Kidney (tissue), 14 donors: Measurements from ENCODE around the gene AKNAD1. TPM values are rescaled to one million over a fixed set of nuclear protein-coding genes. Genes with fewer than 3 reads are reported as not detected.

ENCODE experiments used
- DNase-seq, 5 donors: peaks; one replicate each; pipeline ENCODE4 v3.0.0-alpha.2; 2013 to 2020
- FAIRE-seq: peaks from 2 replicates; lab custom pipeline; 2012; peaks lifted over from hg19 to GRCh38; lab: Jason Lieb, UNC
- H3K27ac ChIP-seq, 2 donors: one replicate each; pipeline ENCODE4 v1.7.0; 2013; ENCODE audit warnings: low read depth in 2 of 2, low read length in 2 of 2, inconsistent platforms in 1 of 2
- H3K27me3 ChIP-seq: one replicate; pipeline ENCODE4 v1.7.1; 2013; ENCODE audit warnings: low read length, inconsistent platforms; ENCODE audit not compliant: control insufficient read depth, insufficient read depth
- H3K36me3 ChIP-seq, 3 donors: one replicate each; pipeline versions ENCODE4 v1.7.0 to v1.7.1; 2013; ENCODE audit warnings: low read length in 3 of 3, control low read depth in 1 of 3, inconsistent platforms in 1 of 3; ENCODE audit not compliant: insufficient read depth in 3 of 3, control insufficient read depth in 2 of 3
- H3K4me1 ChIP-seq, 3 donors: one replicate each; pipeline versions ENCODE4 v1.7.0 to v1.7.1; 2013; ENCODE audit warnings: low read length in 3 of 3, inconsistent platforms in 1 of 3, low read depth in 1 of 3; ENCODE audit not compliant: control insufficient read depth in 2 of 3, insufficient read depth in 2 of 3
- H3K4me3 ChIP-seq, 3 donors: one replicate each; pipeline versions ENCODE4 v1.7.0 to v1.8.1; 2013; ENCODE audit warnings: low read length in 3 of 3, control low read depth in 1 of 3, inconsistent platforms in 1 of 3
- H3K9ac ChIP-seq, 3 donors: one replicate each; pipeline versions ENCODE4 v1.7.0 to v1.7.1; 2013; ENCODE audit warnings: low read length in 3 of 3, control low read depth in 1 of 3, inconsistent platforms in 1 of 3
- H3K9me3 ChIP-seq, 3 donors: one replicate each; pipeline versions ENCODE4 v1.7.0 to v1.7.1; 2013; ENCODE audit warnings: low read length in 3 of 3, control low read depth in 1 of 3, inconsistent platforms in 1 of 3; ENCODE audit not compliant: control insufficient read depth in 2 of 3, insufficient read depth in 1 of 3
- intact Hi-C: fragments of 100-400 bp; cut with DNase I; formaldehyde crosslinking; loops from one replicate; pipeline ENCODE4 v1.11.1; 2022
- polyA plus RNA-seq: library from polyadenylated mRNA; stranded (reverse); fragments of 350-450 nt; fragmentation: Illumina TruSeq; extraction: RNeasy Lipid Tissue Mini Kit (QIAGEN cat#74804); gene quantifications from one replicate; pipeline ENCODE4 v1.2.3, GENCODE V29; 2014; ENCODE audit warnings: low read depth, low replicate concordance; ENCODE audit not compliant: insufficient read depth
- total RNA-seq: library from RNA; stranded (reverse); fragmentation: NEBNext Ultra II Directional; extraction: Animal tissue kit (Norgen Biotek cat#: 25700); gene quantifications from one replicate; pipeline ENCODE4 v1.2.1, GENCODE V29; 2021
- TF ChIP-seq, protein P1 (sequence below): IDR thresholded peaks from 3 replicates; pipeline ENCODE4 v1.5.1; 2012; ENCODE audit warnings: mild to moderate bottlenecking, moderate library complexity, borderline replicate concordance; ENCODE audit not compliant: insufficient read depth; ENCODE audit errors: extremely low read depth
- donor health status: control.
- donor health status: control.
- donor health status: control.
- donor health status: control.
- donor health status: control.
- donor health status: DM: yes; HTN: yes; CAD: no.
- donor health status: Normal renal cell carcinoma (clear cell type).

The AKNAD1 gene
- total and polyA plus RNA-seq, 2 donors from 2014 or later: not detected

DNA sequence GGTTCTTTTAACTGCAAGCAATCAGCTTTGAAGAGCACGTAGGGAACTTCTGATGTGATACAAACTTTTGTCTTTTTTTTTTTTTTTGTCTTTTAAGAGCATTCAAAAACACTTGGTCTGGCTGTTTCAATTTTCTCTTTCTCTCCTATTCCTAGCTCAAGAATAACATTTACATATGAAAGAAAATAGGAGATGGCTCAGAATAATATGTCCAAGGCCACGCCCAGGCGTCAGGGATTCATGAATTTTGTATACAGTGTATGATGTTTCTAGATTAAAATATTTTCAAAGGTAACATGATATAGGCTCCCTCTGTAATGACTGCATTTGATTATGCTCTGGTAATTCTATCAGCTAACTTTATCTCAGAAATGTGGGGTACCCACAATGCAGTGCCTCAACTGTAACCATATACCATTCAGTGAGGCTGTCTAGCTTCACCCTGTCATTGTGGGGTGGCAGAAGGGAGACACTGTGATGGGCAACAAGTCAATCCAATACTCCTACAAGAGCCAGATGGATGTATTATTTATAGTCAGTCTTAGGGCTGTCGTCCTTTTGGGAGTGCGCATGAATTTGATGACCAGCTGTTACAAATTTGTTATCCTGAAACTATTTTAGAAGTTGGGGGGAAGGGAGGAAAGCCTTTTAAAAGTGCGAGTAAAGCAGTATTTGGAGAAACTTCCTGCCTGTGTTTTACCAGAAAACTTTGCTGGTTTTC, 1.5 kb upstream of the AKNAD1 start:
- no peak for FAIRE-seq
- Histone ChIP-seq H3K27ac (no peak overlapping the region), H3K9me3 (no peaks in the 10 kb centered on the region), H3K4me1 (no peaks in the 10 kb centered on the region), H3K36me3 (no peaks in the 10 kb centered on the region), H3K9ac (no peak overlapping the region), H3K27me3 (no peaks in the 10 kb centered on the region), H3K4me3 (no peak overlapping the region)
- intact Hi-C loops: no loop called here
- DNase-seq: peak in 1 of 5 donors; percentile 53
- TF ChIP-seq, protein P1, sequence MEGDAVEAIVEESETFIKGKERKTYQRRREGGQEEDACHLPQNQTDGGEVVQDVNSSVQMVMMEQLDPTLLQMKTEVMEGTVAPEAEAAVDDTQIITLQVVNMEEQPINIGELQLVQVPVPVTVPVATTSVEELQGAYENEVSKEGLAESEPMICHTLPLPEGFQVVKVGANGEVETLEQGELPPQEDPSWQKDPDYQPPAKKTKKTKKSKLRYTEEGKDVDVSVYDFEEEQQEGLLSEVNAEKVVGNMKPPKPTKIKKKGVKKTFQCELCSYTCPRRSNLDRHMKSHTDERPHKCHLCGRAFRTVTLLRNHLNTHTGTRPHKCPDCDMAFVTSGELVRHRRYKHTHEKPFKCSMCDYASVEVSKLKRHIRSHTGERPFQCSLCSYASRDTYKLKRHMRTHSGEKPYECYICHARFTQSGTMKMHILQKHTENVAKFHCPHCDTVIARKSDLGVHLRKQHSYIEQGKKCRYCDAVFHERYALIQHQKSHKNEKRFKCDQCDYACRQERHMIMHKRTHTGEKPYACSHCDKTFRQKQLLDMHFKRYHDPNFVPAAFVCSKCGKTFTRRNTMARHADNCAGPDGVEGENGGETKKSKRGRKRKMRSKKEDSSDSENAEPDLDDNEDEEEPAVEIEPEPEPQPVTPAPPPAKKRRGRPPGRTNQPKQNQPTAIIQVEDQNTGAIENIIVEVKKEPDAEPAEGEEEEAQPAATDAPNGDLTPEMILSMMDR: no peak

DNA sequence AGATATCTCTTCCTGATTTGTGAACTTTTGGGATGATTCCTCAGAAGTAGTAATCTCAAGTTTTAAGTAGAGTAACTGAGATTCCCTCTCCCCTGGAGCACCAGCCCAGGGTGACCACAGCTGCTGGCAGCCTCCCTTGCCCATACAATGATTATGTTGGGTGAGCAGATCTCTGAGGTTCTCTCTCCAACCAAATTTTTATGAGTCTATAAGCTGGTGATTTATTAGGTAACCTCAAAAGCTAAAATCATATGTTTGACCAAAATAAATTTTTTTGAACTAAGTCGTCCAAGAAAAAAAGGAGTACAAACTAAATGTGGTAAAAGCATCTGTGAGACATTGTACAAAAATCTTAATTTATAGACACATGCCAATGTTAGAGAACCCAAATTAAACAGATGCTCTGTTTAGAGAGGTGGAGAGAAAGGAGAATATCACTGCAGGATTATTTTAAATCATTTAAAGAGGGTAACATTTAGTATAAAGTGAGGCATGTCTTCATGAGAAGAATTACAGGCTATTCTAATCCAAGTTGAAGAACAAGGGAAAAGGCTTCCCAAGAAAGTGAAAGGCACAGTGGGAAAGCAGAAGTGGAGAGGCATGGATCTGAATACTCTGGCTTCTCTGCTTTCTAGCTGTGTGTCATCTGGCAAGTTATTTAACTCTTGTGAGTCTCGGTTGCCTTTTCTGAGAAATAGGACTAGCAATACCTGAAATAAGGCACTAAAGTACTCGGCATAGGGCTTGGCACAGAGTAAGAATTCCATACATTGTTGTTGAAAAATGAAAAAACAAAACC, 2.5 kb downstream of the AKNAD1 start:
- no peak for FAIRE-seq

DNA sequence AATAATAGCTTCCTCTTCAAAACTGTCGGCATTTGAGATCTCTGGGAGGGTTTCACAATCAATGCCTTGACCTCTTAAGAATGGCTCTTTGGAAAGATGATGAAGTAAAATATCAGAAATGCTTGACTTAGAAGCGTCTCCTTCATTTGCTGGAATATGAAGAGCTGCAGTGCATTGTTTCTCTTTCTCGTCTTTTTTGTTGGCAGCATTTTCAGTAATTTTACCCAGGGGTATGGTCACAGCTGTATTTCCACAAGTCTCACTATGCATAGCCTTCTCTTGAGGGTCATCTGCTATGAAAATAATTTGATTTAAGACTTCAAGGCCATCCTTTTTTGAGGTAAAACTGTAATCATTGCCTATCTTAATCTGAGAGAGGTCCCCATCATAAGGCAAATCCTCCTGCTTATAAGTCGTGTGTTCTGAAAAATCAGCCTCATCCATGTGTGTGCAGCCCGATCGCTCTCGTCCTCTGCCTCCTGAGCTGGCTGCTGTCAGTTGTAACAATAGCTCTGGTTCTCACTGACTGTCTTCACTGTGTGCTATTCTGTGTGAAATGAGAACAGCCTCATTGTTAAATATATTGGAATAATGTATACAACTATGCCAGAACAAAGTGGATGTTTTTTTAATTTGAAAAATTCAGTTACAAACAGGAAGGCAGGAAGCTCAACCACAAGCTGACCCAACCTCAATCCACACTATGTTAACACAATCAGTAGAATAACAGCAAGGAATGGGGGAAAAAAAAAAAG, 4.5 kb downstream of the AKNAD1 start:
- Histone ChIP-seq H3K27ac (no peak overlapping the region), H3K27me3 (no peaks in the 10 kb centered on the region), H3K4me1 (no peaks in the 10 kb centered on the region), H3K9me3 (no peaks in the 10 kb centered on the region), H3K36me3 (no peaks in the 10 kb centered on the region), H3K4me3 (no peak overlapping the region), H3K9ac (no peak overlapping the region)
- intact Hi-C loops: no loop called here
- TF ChIP-seq, protein P1: no peak
- FAIRE-seq: no peak
- no peak for DNase-seq

More for the DNA sequence above, 2.5 kb downstream of the AKNAD1 start:
- Histone ChIP-seq H3K9ac (no peak overlapping the region), H3K36me3 (no peaks in the 10 kb centered on the region), H3K27me3 (no peaks in the 10 kb centered on the region), H3K4me3 (no peak overlapping the region), H3K9me3 (no peaks in the 10 kb centered on the region), H3K27ac (no peak overlapping the region), H3K4me1 (no peaks in the 10 kb centered on the region)
- intact Hi-C loops: no loop called here
- no peak for DNase-seq
- TF ChIP-seq, protein P1: no peak
